GM18907 (cell line): Measurements from ENCODE around the gene XPC.
"Not testable (repeated sequence)": the region's sequence is repeated elsewhere in the genome, so short reads cannot be mapped to it uniquely, and the experiment has no call there.

Experiments used
- ATAC-seq: cut with Tn5 transposase; IDR thresholded peaks from one replicate; pipeline ENCODE4 v1.9.1; 2021; ENCODE audit warnings: mild to moderate bottlenecking, moderate library complexity; ENCODE audit not compliant: unreplicated experiment

XPC gene

DNA sequence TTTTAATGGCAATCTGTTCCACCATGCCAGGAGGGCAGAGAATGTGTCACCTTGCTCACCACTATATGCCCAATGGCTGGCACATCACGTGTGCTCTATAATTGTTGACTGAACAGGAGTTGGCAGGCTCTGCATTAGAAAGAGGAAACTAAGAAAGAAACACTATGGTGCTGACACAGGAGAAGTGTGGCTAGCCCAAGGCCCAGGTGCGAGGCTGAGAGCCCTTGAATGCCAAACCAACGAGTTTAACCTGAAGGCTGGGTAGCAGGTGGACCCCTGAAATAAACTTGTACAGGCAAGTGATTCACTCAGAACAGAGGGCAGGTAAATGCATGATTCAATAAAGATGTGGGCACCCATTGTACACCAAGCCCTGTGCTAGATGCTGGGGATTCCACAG is 56.1 kb downstream of the XPC start:
- ATAC-seq, result no peak

DNA sequence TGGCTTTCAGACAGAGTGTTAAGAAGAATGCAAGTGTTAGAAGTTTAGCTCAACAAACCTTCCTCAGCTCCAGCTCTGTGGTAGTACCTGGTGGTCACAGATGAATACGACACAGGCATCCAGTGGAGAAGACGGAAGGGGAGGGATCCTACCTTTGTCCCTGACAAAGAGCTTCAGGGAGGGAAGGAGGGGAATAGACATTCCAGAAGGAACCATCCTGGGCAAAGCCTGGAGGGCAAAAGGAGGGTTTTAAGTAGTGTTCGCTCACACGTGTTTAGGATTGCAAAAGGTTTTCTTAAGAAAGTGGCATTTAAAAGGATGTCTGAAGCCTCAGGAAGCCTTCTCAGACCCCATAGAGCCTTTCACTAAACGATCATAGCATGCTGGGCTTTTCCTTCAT is 56.5 kb downstream of the XPC start:
- no peak for ATAC-seq

DNA sequence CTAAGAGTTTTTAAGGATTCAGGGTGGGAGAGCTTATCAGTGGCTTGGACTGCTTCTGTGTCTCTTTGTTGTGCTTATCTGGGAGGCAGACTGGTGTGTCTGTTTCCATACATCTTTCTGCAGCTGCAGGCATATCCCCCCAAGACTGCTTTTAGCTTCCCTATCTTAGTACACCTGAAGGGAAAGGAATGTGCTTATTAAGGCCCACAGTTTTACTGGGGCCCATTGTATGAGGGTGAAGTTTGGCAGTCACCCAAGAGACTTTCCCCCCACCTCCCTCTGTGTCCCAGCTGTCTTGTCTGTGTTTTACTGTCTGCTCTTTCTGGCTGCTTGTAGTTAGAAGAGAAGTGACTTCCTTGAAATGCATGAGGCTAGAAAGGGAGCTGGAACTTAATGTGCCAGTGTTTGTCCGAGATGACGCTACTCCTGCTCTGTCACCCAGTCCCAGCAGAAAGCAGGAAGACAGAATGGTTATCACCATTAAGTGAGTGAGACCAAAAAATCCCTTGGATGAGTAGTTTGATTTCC is 57.4 kb downstream of the XPC start:
- not testable (repeated sequence) for ATAC-seq

DNA sequence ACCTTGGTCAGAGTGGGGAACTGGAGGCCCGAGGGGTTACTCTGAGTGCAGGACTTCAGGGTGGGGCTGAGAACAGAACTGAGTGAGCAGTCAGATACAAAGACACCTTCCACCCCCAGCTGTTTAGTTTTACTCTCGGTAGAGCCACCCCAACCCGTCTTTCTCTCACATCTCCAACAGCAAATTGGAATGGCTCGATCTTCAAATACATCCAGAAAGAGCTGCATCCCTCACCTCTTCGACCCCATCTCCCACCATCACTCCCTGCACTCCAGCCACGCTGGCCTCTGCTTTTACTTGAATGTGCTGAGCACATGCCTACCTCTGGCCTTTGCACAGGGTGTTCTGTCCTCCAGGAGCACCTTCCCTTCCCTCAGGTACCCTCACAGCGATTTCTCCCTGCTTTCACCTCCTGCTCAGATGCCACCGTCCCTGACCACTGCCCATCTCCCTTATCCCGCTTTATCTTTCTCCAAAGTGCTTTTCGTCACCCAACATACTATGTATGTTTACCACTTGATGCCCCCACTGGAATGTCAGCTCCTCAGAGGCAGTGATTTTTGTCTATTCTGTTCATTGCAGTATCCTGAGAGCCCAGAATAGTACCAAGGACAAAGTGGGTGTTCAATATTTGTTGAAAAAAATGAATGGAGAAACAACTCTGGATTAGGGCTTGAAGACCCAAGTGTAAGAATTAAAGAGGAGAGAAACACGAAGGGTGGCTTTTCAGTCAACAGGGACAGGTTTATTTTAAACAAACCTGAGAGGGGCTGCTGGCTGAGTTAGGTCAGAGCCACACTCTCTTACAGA is 58.1 kb downstream of the XPC start:
- no peak for ATAC-seq

DNA sequence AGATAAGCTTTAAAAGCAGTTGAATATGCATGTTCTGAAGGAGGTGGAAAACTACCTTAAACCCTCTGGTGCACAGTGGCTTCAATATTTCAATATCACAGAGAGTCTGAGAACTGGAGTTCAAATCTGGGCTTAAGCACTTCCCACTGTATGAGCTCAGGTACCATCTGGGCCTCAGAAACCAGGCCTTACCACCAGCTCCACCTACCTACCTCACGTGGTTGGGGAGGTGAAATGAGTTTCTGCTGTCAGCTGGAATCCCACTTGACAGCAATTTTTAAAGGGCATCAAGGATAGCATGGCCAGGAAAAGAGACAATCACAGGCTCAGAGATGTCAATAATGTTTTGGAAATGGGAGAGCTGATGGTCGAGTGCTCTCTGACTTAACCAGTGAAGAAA is 58.8 kb downstream of the XPC start:
- no peak for ATAC-seq

DNA sequence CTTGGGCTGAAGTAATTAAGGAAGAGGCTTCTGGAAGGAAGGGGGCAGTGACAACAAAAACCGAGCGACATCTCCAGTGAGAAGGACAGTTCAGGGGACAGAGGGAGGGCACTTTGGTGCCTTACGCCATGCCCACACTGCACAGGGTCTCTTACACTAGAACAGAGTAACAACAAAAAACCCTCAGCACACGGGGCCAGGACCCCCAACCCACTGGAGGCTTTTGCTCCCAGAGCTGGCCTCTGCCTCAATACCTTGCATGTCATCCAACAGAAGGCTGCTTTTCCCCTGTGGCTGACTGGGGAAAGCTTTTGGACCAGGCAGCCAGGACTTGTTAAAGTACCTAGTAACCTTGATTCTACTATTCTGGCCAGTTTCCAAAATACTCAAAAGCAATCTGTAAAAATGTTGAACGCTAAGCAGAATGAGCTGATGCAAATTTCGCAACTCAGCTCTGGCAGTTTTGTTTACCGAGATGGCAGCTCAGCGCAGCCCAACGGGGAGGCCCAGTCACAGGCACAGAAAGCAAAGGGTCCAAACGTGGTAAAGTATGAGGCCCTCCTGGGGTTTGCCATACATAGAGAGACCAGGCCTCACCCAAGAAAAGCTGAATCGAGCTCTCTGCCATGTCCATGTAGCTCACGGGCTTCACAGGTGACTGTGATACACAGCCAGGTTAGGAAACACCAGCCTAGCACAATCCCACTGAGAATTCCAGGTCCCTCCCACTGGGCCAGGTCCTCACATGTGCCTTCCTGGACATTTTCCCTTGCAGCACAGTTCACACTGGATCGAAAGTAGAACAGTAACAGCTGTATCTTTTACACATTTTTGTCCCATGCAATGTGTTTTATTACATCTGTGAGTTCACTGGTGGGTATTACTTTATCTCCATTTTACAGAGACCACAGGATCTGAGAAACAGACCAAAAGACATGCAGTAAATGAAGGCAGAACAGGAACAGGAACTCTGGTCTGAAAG is 59.7 kb downstream of the XPC start:
- no peak for ATAC-seq

DNA sequence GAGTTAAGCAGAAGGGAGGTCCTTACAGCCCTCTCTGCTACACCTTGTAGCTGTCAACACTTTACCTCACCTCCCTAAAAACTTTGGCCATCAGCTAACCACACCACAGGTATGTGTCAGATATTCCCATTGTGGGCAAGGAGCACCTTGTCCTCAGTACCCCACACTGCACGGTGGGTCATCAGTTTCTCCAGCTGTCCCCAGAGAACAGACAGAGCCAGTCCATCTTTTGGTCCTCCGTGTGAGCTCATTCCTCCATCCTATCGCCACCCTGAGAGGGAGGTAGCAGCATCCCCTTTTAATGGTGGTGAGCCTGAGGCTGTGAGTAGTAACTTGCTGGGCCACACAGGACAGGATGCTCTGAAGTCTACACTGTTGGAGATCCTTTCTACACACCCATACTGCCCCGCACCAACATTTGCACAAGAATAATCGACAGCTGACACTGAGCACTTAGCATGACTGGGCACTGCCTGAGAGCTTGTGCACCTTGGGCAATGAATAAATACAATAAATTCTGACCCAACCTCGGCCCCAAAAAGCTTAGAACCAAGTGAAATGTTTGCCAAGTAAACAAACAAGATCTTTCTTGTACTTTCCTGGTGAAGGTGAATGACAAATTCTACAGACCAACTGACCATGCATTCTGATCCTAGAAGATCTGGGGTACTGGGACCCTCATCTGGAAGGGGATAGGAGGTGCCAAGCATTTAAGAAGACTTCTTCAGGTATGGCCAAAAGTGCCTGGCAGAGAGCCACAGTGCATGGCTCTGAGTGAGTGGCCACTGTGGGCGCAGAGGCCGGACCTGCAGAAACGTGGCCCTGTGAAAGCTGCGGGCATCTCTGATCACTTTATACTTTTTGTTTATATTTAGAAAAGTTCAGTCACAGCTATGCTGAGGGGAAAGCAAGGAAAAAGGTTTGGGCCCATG is 60.7 kb downstream of the XPC start:
- ATAC-seq, result no peak

DNA sequence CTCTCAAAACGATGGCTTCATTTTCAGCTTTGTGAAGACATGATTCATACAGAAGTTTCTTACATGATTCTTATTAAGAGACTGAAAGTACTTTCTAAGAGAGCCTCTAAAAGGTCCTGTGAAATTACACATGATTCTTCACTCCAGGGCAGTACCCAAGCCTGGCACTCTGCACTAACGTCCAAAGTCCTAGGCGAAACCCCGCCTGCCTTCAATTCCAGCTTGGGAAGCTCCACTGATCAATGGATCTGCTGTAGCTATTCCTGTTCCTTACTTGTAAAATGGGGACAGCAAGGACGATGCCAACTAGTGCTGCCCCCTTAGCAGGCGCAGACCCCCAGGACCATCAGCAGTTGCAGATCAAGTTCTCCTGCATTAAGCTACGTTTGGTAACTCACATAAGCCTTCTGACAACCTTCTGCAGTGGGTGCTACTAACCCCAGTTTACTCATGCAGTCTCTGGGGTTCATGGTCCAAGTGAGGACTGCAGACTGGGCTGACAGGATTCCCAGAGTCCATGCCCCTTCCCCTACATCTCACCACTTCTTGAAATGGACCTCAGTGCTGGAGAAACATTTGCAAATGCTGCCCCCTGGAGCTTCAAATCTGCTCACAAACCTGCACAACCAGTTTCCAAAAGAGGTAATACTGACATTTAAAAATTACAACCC is 64.3 kb downstream of the XPC start:
- no peak for ATAC-seq

DNA sequence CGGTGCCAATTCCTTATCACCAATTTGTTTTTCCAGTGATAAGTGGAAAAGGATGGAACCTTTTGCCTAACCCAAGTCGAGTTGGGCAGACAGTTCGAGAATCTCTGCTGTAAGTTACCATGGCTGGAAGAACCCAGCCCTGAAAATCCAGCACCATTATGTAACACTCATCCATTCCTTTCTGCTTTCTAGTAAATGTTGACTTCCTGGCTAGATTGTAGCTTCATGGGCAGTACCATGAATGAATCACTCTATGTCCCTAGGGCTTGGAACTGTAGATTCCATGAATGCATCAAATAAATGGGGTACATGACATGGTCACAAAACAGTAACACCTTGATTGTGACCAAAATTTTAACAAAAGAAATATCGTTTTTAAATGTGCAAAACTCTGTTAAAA is 67.7 kb downstream of the XPC start:
- no peak for ATAC-seq

DNA sequence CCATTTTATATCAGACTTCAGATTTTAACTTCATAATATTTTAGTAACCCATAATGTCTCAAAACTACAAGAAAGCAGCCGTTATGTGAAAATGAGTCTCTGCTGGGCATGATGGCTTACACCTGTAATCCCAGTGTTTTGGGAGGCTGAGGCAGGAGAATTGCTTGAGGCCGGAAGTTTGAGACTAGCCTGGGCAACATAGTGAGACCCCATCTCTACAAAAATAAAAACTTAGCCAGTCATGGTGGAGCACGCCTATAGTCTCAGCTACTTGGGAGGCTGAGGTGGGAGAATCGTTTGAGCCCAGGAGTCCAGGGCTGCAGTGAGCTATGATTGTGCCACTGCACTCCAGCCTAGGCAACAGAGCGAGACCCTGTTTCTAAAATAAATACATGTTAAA is 68.6 kb downstream of the XPC start:
- not testable (repeated sequence) for ATAC-seq

DNA sequence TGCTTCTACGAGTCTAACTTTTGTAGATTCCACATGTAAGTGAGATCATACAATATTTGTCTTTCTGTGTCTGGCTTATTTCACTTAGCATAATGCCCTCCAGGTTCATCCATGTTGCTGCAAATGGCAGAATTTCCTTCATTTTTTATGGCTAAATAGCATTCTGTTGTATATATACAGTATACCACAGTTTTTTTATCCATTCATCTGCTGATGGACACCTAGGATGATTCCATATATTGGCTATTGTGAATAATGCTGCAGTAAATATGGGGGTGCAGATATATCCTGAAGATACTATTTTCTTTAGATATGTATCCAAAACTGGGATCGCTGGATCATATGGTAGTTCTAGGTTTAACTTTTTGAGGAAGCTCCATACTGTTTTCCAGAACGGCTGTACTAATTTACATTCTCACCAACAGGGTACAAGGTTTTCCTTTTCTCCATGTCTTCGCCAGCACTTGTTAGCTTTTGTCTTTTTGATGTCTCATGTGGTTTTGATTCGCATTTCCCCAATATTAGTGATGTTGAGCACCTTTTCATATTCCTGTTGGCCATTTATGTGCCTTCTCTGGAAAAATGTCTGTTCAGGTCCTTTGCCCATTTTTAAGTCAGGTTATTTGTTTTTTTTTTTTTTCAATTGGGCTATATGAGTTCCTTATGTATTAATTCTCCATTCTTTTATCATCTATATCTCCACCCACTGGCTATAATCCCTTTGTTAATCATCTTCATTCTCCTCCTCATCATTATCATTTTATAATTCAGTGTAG is 80.6 kb downstream of the XPC start:
- no peak for ATAC-seq

DNA sequence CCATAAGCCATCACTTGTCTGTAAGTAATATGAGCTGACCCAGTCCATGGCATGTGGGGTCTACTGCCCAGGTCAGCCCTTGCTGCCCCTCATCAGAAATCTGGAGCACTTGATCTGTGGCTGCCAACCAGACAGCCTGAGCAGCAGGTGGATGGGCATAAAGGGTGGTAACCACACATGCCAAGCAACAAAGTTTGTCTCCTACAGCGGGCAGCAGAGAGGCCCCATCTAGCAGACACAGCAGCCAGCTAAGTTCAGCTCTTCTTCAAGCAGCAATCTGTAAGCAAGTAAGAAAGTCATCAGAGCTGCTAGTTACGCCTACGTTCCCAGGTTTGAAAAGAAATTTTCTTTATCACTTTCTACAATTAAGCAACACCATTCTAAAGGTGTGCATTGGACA is 81.7 kb downstream of the XPC start:
- ATAC-seq, result no peak
